SK-N-SH treated with all-trans-retinoic acid at 6 μM for 48 hours (cell line): ENCODE data around the gene PLA2G4C.

Experiments used
- BACH2 ChIP-seq: fragments of 250-450 bp; sonication (Bioruptor Pico); IDR thresholded peaks from 2 replicates; pipeline ENCODE4 v1.9.0; 2021; ENCODE audit warnings: mild to moderate bottlenecking, borderline replicate concordance
- GLIS3 ChIP-seq: fragments of 250-450 bp; sonication (Bioruptor Pico); IDR thresholded peaks from 2 replicates; pipeline ENCODE4 v1.5.0; 2020; ENCODE audit warnings: mild to moderate bottlenecking, moderate library complexity
- ISL1 ChIP-seq: fragments of 250-450 bp; sonication (Bioruptor Pico); IDR thresholded peaks from 2 replicates; pipeline ENCODE4 v2.1.2; 2022; ENCODE audit warnings: mild to moderate bottlenecking, moderate library complexity
- PPARA ChIP-seq: fragments of 250-450 bp; sonication (Bioruptor Pico); IDR thresholded peaks from 2 replicates; pipeline ENCODE4 v1.5.0; 2020; ENCODE audit warnings: mild to moderate bottlenecking, borderline replicate concordance
- SNAI2 ChIP-seq: fragments of 250-450 bp; sonication (Bioruptor Pico); IDR thresholded peaks from 2 replicates; pipeline ENCODE4 v1.5.0; 2020; ENCODE audit warnings: mild to moderate bottlenecking, moderate library complexity
- ZFP3 ChIP-seq: fragments of 250-450 bp; sonication (Bioruptor Pico); IDR thresholded peaks from 2 replicates; pipeline ENCODE4 v1.5.0; 2020; ENCODE audit warnings: mild to moderate bottlenecking, moderate library complexity
- ZFP30 ChIP-seq: fragments of 450-650 bp; formaldehyde crosslinking; IDR thresholded peaks from 2 replicates; pipeline ENCODE4 v1.5.0; 2022; ENCODE audit warnings: mild to moderate bottlenecking, moderate library complexity
- ZNF70 ChIP-seq: fragments of 450-650 bp; formaldehyde crosslinking; IDR thresholded peaks from 2 replicates; pipeline ENCODE4 v1.5.0; 2020; ENCODE audit warnings: mild to moderate bottlenecking, moderate library complexity
- TF ChIP-seq, protein P1 (sequence below): fragments of 250-450 bp; sonication (Bioruptor Pico); IDR thresholded peaks from 2 replicates; pipeline ENCODE4 v1.8.0; 2021; ENCODE audit warnings: low read depth, mild to moderate bottlenecking, moderate library complexity, borderline replicate concordance
- TF ChIP-seq, protein P2 (sequence below): fragments of 250-450 bp; sonication (Bioruptor Pico); IDR thresholded peaks from 2 replicates; pipeline ENCODE4 v1.5.1; 2020; ENCODE audit warnings: low read depth, mild to moderate bottlenecking, moderate library complexity
- TF ChIP-seq, protein P3 (sequence below): fragments of 250-450 bp; sonication (Bioruptor Pico); IDR thresholded peaks from 2 replicates; pipeline ENCODE4 v1.8.0; 2020; ENCODE audit warnings: mild to moderate bottlenecking, moderate library complexity, borderline replicate concordance

DNA sequence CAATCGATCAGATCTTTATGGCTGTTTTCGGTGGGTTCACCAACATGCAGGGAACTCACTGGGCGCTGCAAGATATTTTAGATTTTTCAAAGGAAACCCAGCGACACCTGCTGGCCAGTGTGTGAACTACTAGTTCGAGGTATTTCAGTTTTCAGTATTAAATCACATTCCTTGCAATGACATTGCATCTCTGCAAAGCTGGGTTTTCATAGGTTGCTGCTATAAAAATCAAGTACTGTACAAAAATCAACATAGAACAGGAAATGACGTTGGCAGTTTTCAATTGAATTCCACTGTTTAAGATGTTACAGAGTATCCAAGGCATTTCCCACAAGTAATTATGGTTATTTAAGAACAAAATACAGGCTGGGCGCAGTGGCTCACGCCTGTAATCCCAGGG is 41.9 kb upstream of the PLA2G4C start:
- TF ChIP-seq, protein P1, sequence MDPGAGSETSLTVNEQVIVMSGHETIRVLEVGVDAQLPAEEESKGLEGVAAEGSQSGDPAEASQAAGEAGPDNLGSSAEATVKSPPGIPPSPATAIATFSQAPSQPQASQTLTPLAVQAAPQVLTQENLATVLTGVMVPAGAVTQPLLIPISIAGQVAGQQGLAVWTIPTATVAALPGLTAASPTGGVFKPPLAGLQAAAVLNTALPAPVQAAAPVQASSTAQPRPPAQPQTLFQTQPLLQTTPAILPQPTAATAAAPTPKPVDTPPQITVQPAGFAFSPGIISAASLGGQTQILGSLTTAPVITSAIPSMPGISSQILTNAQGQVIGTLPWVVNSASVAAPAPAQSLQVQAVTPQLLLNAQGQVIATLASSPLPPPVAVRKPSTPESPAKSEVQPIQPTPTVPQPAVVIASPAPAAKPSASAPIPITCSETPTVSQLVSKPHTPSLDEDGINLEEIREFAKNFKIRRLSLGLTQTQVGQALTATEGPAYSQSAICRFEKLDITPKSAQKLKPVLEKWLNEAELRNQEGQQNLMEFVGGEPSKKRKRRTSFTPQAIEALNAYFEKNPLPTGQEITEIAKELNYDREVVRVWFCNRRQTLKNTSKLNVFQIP (CRISPR knock-in tag) = no peak
- TF ChIP-seq ISL1 (CRISPR knock-in tag) (no peak), ZFP30 (CRISPR knock-in tag) (no peak), PPARA (no peak), ZFP3 (no peak), GLIS3 (CRISPR knock-in tag) (no peak), ZNF70 (CRISPR knock-in tag) (no peak), BACH2 (CRISPR knock-in tag) (no peak), SNAI2 (CRISPR knock-in tag) (no peak)
- TF ChIP-seq, protein P2, sequence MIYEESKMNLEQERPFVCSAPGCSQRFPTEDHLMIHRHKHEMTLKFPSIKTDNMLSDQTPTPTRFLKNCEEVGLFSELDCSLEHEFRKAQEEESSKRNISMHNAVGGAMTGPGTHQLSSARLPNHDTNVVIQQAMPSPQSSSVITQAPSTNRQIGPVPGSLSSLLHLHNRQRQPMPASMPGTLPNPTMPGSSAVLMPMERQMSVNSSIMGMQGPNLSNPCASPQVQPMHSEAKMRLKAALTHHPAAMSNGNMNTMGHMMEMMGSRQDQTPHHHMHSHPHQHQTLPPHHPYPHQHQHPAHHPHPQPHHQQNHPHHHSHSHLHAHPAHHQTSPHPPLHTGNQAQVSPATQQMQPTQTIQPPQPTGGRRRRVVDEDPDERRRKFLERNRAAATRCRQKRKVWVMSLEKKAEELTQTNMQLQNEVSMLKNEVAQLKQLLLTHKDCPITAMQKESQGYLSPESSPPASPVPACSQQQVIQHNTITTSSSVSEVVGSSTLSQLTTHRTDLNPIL (CRISPR knock-in tag) = no peak
- TF ChIP-seq, protein P3, sequence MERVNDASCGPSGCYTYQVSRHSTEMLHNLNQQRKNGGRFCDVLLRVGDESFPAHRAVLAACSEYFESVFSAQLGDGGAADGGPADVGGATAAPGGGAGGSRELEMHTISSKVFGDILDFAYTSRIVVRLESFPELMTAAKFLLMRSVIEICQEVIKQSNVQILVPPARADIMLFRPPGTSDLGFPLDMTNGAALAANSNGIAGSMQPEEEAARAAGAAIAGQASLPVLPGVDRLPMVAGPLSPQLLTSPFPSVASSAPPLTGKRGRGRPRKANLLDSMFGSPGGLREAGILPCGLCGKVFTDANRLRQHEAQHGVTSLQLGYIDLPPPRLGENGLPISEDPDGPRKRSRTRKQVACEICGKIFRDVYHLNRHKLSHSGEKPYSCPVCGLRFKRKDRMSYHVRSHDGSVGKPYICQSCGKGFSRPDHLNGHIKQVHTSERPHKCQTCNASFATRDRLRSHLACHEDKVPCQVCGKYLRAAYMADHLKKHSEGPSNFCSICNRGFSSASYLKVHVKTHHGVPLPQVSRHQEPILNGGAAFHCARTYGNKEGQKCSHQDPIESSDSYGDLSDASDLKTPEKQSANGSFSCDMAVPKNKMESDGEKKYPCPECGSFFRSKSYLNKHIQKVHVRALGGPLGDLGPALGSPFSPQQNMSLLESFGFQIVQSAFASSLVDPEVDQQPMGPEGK (CRISPR knock-in tag) = no peak
